Ammon's horn (tissue), 1 donor: ENCODE results near the gene PHGDH.
"Not testable (repeated sequence)": the region's sequence is repeated elsewhere in the genome, so short reads cannot be mapped to it uniquely, and the experiment has no call there.

Experiments used
- DNase-seq: peaks from one replicate; pipeline ENCODE4 v3.0.0-alpha.2; 2016; ENCODE audit warnings: low spot score

The PHGDH gene

GRCh38 chr1:119697598-119697997, 14.1 kb upstream of the PHGDH start:
- no peak for DNase-seq

- DNase-seq: no peak
Measured at GRCh38 chr1:119700326-119700725, 11.4 kb upstream of the PHGDH start.

- no peak for DNase-seq
Measured at GRCh38 chr1:119701659-119702058, 10.1 kb upstream of the PHGDH start.

GRCh38 chr1:119702384-119702783, 9.3 kb upstream of the PHGDH start:
- DNase-seq: no peak

- DNase-seq: no peak
Measured at GRCh38 chr1:119703666-119704450, 7.9 kb upstream of the PHGDH start.

GRCh38 chr1:119706599-119706998, 5.1 kb upstream of the PHGDH start:
- DNase-seq: not testable (repeated sequence)

GRCh38 chr1:119711356-119711803, 354 bp upstream of the PHGDH start:
- not testable (repeated sequence) for DNase-seq

GRCh38 chr1:119712342-119713038, 756 bp downstream of the PHGDH start:
- peak; percentile 76 for DNase-seq

- peak; percentile 69 for DNase-seq
Measured at GRCh38 chr1:119713039-119713748, 1.5 kb downstream of the PHGDH start.

- peak; percentile 73 for DNase-seq
Measured at GRCh38 chr1:119713749-119714456, 2.2 kb downstream of the PHGDH start.

- no peak for DNase-seq
Measured at GRCh38 chr1:119714583-119714982, 2.8 kb downstream of the PHGDH start.

- DNase-seq: peak; percentile 70
Measured at GRCh38 chr1:119715542-119715941, 3.8 kb downstream of the PHGDH start.

- DNase-seq: no peak
Measured at GRCh38 chr1:119718409-119718808, 6.7 kb downstream of the PHGDH start.

GRCh38 chr1:119718972-119719371, 7.2 kb downstream of the PHGDH start:
- no peak for DNase-seq

- no peak for DNase-seq
Measured at GRCh38 chr1:119720866-119721440, 9.2 kb downstream of the PHGDH start.

- no peak for DNase-seq
Measured at GRCh38 chr1:119721896-119722295, 10.2 kb downstream of the PHGDH start.

- no peak for DNase-seq
Measured at GRCh38 chr1:119724611-119725218, 13.0 kb downstream of the PHGDH start.

GRCh38 chr1:119725626-119726025, 13.9 kb downstream of the PHGDH start:
- DNase-seq: no peak

GRCh38 chr1:119727991-119728390, 16.3 kb downstream of the PHGDH start:
- DNase-seq: no peak

GRCh38 chr1:119729044-119729443, 17.3 kb downstream of the PHGDH start:
- DNase-seq: no peak

- no peak for DNase-seq
Measured at GRCh38 chr1:119731060-119731459, 19.3 kb downstream of the PHGDH start.
